Mucosa of rectum (tissue), 2 donors: ENCODE measurements around the gene ADAM10.

Experiments used
- H3K27ac ChIP-seq, 2 donors: one replicate each; pipeline ENCODE4 v1.7.0; 2013; ENCODE audit warnings: inconsistent platforms in 2 of 2, low read depth in 2 of 2, low read length in 2 of 2
- H3K27me3 ChIP-seq, 2 donors: one replicate each; pipeline ENCODE4 v1.7.0; 2013; ENCODE audit warnings: low read length in 2 of 2; ENCODE audit not compliant: control insufficient read depth in 2 of 2, insufficient read depth in 2 of 2
- H3K36me3 ChIP-seq, 2 donors: one replicate each; pipeline ENCODE4 v1.7.0; 2013; ENCODE audit warnings: low read length in 2 of 2; ENCODE audit not compliant: control insufficient read depth in 2 of 2, insufficient read depth in 2 of 2
- H3K4me1 ChIP-seq, 2 donors: one replicate each; pipeline ENCODE4 v1.7.0; 2013; ENCODE audit warnings: low read length in 2 of 2, mild to moderate bottlenecking in 1 of 2; ENCODE audit not compliant: control insufficient read depth in 2 of 2, insufficient read depth in 2 of 2
- H3K4me3 ChIP-seq, 2 donors: one replicate each; pipeline ENCODE4 v1.7.0; 2013; ENCODE audit warnings: low read length in 2 of 2
- H3K9ac ChIP-seq, 2 donors: one replicate each; pipeline ENCODE4 v1.7.0; 2013; ENCODE audit warnings: low read length in 2 of 2, low read depth in 1 of 2, mild to moderate bottlenecking in 1 of 2
- H3K9me3 ChIP-seq, 2 donors: one replicate each; pipeline ENCODE4 v1.7.0; 2013; ENCODE audit warnings: low read length in 2 of 2; ENCODE audit not compliant: control insufficient read depth in 2 of 2
- donor health status: healthy.
- donor health status: Normal muscosa, but diverticular disease.

Gene ADAM10

GRCh38 chr15:58749532-58750337, at the start of gene ADAM10:
Gene ADAM10 (minus strand): TSS chr15:58749707. CDS start chr15:58749534, 173 bp downstream.
- Histone ChIP-seq H3K9me3 (no peaks in the 10 kb centered on the region), H3K27ac (peak within 1 kb of the TSS; percentile 95 to 98)

GRCh38 chr15:58797505-58797904, 48.0 kb upstream of the ADAM10 start:
- H3K9ac ChIP-seq = no peak overlapping the region
- no peaks in the 10 kb centered on the region for H3K27me3 ChIP-seq
- no peak overlapping the region for H3K27ac ChIP-seq
- H3K4me1 ChIP-seq = no peaks in the 10 kb centered on the region
- H3K9me3 ChIP-seq = no peaks in the 10 kb centered on the region
- H3K36me3 ChIP-seq = no peaks in the 10 kb centered on the region
- no peak overlapping the region for H3K4me3 ChIP-seq

More at GRCh38 chr15:58749532-58750337, at the start of gene ADAM10:
- Histone ChIP-seq H3K4me3 (peak within 1 kb of the TSS; percentile 96 to 100), H3K36me3 (no peaks in the 10 kb centered on the region), H3K27me3 (no peaks in the 10 kb centered on the region), H3K4me1 (peaks cover 3 to 9% of the 10 kb centered on the region in 2 donors), H3K9ac (peak within 1 kb of the TSS; percentile 97 to 99)

GRCh38 chr15:58795825-58796224, 46.3 kb upstream of the ADAM10 start:
- Histone ChIP-seq H3K9ac (no peak overlapping the region), H3K4me3 (no peak overlapping the region), H3K27ac (no peak overlapping the region), H3K27me3 (no peaks in the 10 kb centered on the region), H3K4me1 (no peaks in the 10 kb centered on the region), H3K36me3 (no peaks in the 10 kb centered on the region), H3K9me3 (no peaks in the 10 kb centered on the region)

GRCh38 chr15:58793862-58794261, 44.4 kb upstream of the ADAM10 start:
- Histone ChIP-seq H3K4me1 (no peaks in the 10 kb centered on the region), H3K27me3 (no peaks in the 10 kb centered on the region), H3K27ac (no peak overlapping the region), H3K9me3 (no peaks in the 10 kb centered on the region), H3K4me3 (no peak overlapping the region), H3K9ac (no peak overlapping the region), H3K36me3 (no peaks in the 10 kb centered on the region)

GRCh38 chr15:58788056-58788710, 38.7 kb upstream of the ADAM10 start:
- H3K9me3 ChIP-seq = no peaks in the 10 kb centered on the region
- no peak overlapping the region for H3K9ac ChIP-seq
- no peak overlapping the region for H3K4me3 ChIP-seq
- no peaks in the 10 kb centered on the region for H3K36me3 ChIP-seq
- H3K27ac ChIP-seq = no peak overlapping the region
- no peaks in the 10 kb centered on the region for H3K27me3 ChIP-seq
- no peaks in the 10 kb centered on the region for H3K4me1 ChIP-seq

- Histone ChIP-seq H3K4me1 (no peaks in the 10 kb centered on the region), H3K9me3 (no peaks in the 10 kb centered on the region), H3K27me3 (no peaks in the 10 kb centered on the region), H3K36me3 (no peaks in the 10 kb centered on the region), H3K9ac (no peak overlapping the region), H3K27ac (no peak overlapping the region), H3K4me3 (no peak overlapping the region)
Measured at GRCh38 chr15:58785355-58785754, 35.8 kb upstream of the ADAM10 start.

- H3K27ac ChIP-seq = no peak overlapping the region
Measured at GRCh38 chr15:58779554-58779953, 30.0 kb upstream of the ADAM10 start.

GRCh38 chr15:58777107-58777506, 27.6 kb upstream of the ADAM10 start:
- H3K4me1 ChIP-seq = peaks cover 10 to 18% of the 10 kb centered on the region in 2 donors
- H3K9me3 ChIP-seq = no peaks in the 10 kb centered on the region
- no peak overlapping the region for H3K27ac ChIP-seq
- no peaks in the 10 kb centered on the region for H3K27me3 ChIP-seq
- H3K9ac ChIP-seq = no peak overlapping the region
- no peaks in the 10 kb centered on the region for H3K36me3 ChIP-seq
- no peak overlapping the region for H3K4me3 ChIP-seq

More at GRCh38 chr15:58779554-58779953, 30.0 kb upstream of the ADAM10 start:
- no peak overlapping the region for H3K4me3 ChIP-seq
- H3K9ac ChIP-seq = no peak overlapping the region
- H3K27me3 ChIP-seq = no peaks in the 10 kb centered on the region
- no peaks in the 10 kb centered on the region for H3K4me1 ChIP-seq
- no peaks in the 10 kb centered on the region for H3K9me3 ChIP-seq
- no peaks in the 10 kb centered on the region for H3K36me3 ChIP-seq

- Histone ChIP-seq H3K9me3 (no peaks in the 10 kb centered on the region), H3K27ac (no peak overlapping the region), H3K27me3 (no peaks in the 10 kb centered on the region), H3K36me3 (no peaks in the 10 kb centered on the region), H3K4me1 (peaks cover 17 to 21% of the 10 kb centered on the region in 2 donors), H3K4me3 (no peak overlapping the region), H3K9ac (no peak overlapping the region)
Measured at GRCh38 chr15:58775402-58775801, 25.9 kb upstream of the ADAM10 start.

GRCh38 chr15:58773024-58773423, 23.5 kb upstream of the ADAM10 start:
- peak overlapping the region; percentile 90 to 95 for H3K4me3 ChIP-seq
- no peaks in the 10 kb centered on the region for H3K9me3 ChIP-seq
- peaks cover 20 to 25% of the 10 kb centered on the region in 2 donors for H3K4me1 ChIP-seq
- H3K36me3 ChIP-seq = no peaks in the 10 kb centered on the region
- H3K9ac ChIP-seq = peak overlapping the region in 1 of 2 donors; percentile 23
- no peaks in the 10 kb centered on the region for H3K27me3 ChIP-seq
- no peak overlapping the region for H3K27ac ChIP-seq
